Coronary artery (tissue), 2 donors: ENCODE measurements around the gene PDE6B.
"Not testable (repeated sequence)": the region's sequence is repeated elsewhere in the genome, so short reads cannot be mapped to it uniquely, and the experiment has no call there.

Source experiments
- DNase-seq: peaks from one replicate; pipeline ENCODE4 v3.0.0-alpha.2; 2017; ENCODE audit warnings: low spot score
- H3K27ac ChIP-seq, 2 donors: fragments of 200-600 bp; sonication (generic); one replicate each; pipeline ENCODE4 v1.5.1; 2016 to 2019
- H3K4me3 ChIP-seq: fragments of 200-600 bp; sonication (generic); 2 replicates; pipeline ENCODE4 v1.5.1; 2016; ENCODE audit warnings: mild to moderate bottlenecking, moderate library complexity
- CTCF ChIP-seq: fragments of 200-600 bp; sonication (generic); IDR thresholded peaks from one replicate; pipeline ENCODE4 v1.5.1; 2019; ENCODE audit warnings: antibody characterized with exemption

The PDE6B gene

GRCh38 chr4:665381-665750 is 40.0 kb downstream of the PDE6B start:
- Histone ChIP-seq H3K4me3 (no peak overlapping the region), H3K27ac (no peak overlapping the region)
- TF ChIP-seq CTCF, result no peak
- DNase-seq, result no peak

- DNase-seq, result no peak
- Histone ChIP-seq H3K27ac (no peak overlapping the region), H3K4me3 (no peak overlapping the region)
- TF ChIP-seq CTCF, result no peak
These were observed 40.5 kb downstream of the PDE6B start for GRCh38 chr4:665751-666435.

- no peak for DNase-seq
- Histone ChIP-seq H3K27ac (no peak overlapping the region), H3K4me3 (no peak overlapping the region)
- no peak for TF ChIP-seq CTCF
These were observed 41.0 kb downstream of the PDE6B start for GRCh38 chr4:666436-666810.

GRCh38 chr4:666822-667544 is 41.6 kb downstream of the PDE6B start:
- Histone ChIP-seq H3K27ac (no peak overlapping the region), H3K4me3 (no peak overlapping the region)
- no peak for TF ChIP-seq CTCF
- no peak for DNase-seq

- Histone ChIP-seq H3K27ac (no peak overlapping the region), H3K4me3 (no peak overlapping the region)
- no peak for DNase-seq
- no peak for TF ChIP-seq CTCF
These were observed 42.2 kb downstream of the PDE6B start for GRCh38 chr4:667545-667925.

- not testable (repeated sequence) for DNase-seq, H3K27ac ChIP-seq, H3K4me3 ChIP-seq
These were observed 42.8 kb downstream of the PDE6B start for GRCh38 chr4:668219-668618.

GRCh38 chr4:669806-670559 is 44.6 kb downstream of the PDE6B start:
- not testable (repeated sequence) for H3K27ac ChIP-seq, H3K4me3 ChIP-seq, DNase-seq

- no peak for TF ChIP-seq CTCF
- no peak overlapping the region for H3K4me3 ChIP-seq
- no peak overlapping the region for H3K27ac ChIP-seq
- DNase-seq, result no peak
These were observed 46.4 kb downstream of the PDE6B start for GRCh38 chr4:671769-672168.
